Ishikawa (cell line): Measurements from ENCODE around the gene COG3.

Source experiments
- CEBPB ChIP-seq: IDR thresholded peaks from 2 replicates; pipeline ENCODE4 v1.6.1; 2012
- CREB1 ChIP-seq: IDR thresholded peaks from 2 replicates; pipeline ENCODE4 v1.6.1; 2012; ENCODE audit warnings: low read depth
- EGR1 ChIP-seq: IDR thresholded peaks from 2 replicates; pipeline ENCODE4 v1.6.1; 2012
- EP300 ChIP-seq: IDR thresholded peaks from 2 replicates; pipeline ENCODE4 v1.6.1; 2012; ENCODE audit warnings: borderline replicate concordance
- FOXM1 ChIP-seq: IDR thresholded peaks from 2 replicates; pipeline ENCODE4 v1.6.1; 2012; ENCODE audit warnings: low read depth, borderline replicate concordance
- MAX ChIP-seq: IDR thresholded peaks from 2 replicates; pipeline ENCODE4 v1.6.1; 2012
- NFIC ChIP-seq: IDR thresholded peaks from 2 replicates; pipeline ENCODE4 v1.6.1; 2012
- RAD21 ChIP-seq: IDR thresholded peaks from 2 replicates; pipeline ENCODE4 v1.6.1; 2012; ENCODE audit warnings: low read depth
- REST ChIP-seq: IDR thresholded peaks from 2 replicates; pipeline ENCODE4 v1.6.1; 2012; ENCODE audit warnings: low read depth, mild to moderate bottlenecking
- TAF1 ChIP-seq: IDR thresholded peaks from 2 replicates; pipeline ENCODE4 v1.6.1; 2012; ENCODE audit warnings: low read depth, mild to moderate bottlenecking
- TCF12 ChIP-seq: IDR thresholded peaks from 2 replicates; pipeline ENCODE4 v1.6.1; 2012; ENCODE audit warnings: low read depth
- TEAD4 ChIP-seq: IDR thresholded peaks from 2 replicates; pipeline ENCODE4 v1.6.1; 2012
- USF1 ChIP-seq: IDR thresholded peaks from 2 replicates; pipeline ENCODE4 v1.6.1; 2012
- YY1 ChIP-seq: IDR thresholded peaks from 2 replicates; pipeline ENCODE4 v1.6.1; 2012; ENCODE audit warnings: low read depth
- ZBTB7A ChIP-seq: IDR thresholded peaks from 2 replicates; pipeline ENCODE4 v1.6.1; 2012; ENCODE audit warnings: low read depth

Gene COG3

GRCh38 chr13:45434556-45435371 lies 30.0 kb upstream of the COG3 start:
- TF ChIP-seq CREB1: no peak
- no peak for TF ChIP-seq YY1
- no peak for TF ChIP-seq NFIC
- no peak for TF ChIP-seq FOXM1
- no peak for TF ChIP-seq ZBTB7A
- TF ChIP-seq CEBPB: no peak
- TF ChIP-seq TAF1: no peak
- TF ChIP-seq REST: no peak
- no peak for TF ChIP-seq MAX
- TF ChIP-seq TEAD4: no peak
- no peak for TF ChIP-seq EGR1
- TF ChIP-seq EP300: no peak
- no peak for TF ChIP-seq USF1
- TF ChIP-seq RAD21: no peak
- no peak for TF ChIP-seq TCF12

GRCh38 chr13:45436332-45436731 lies 28.4 kb upstream of the COG3 start:
- TF ChIP-seq RAD21: no peak
- TF ChIP-seq YY1: no peak
- no peak for TF ChIP-seq MAX
- no peak for TF ChIP-seq NFIC
- no peak for TF ChIP-seq EGR1
- TF ChIP-seq CREB1: no peak

GRCh38 chr13:45436953-45437352 lies 27.8 kb upstream of the COG3 start:
- TF ChIP-seq YY1 (no peak), TEAD4 (no peak), TAF1 (no peak)

- TF ChIP-seq TEAD4: no peak
- no peak for TF ChIP-seq EP300
- no peak for TF ChIP-seq TCF12
- TF ChIP-seq TAF1: no peak
- TF ChIP-seq CEBPB: no peak
- TF ChIP-seq FOXM1: no peak
- TF ChIP-seq REST: no peak
- TF ChIP-seq YY1: no peak
- TF ChIP-seq EGR1: no peak
- TF ChIP-seq ZBTB7A: no peak
- TF ChIP-seq NFIC: no peak
- no peak for TF ChIP-seq CREB1
Measured at GRCh38 chr13:45437947-45438346, 26.8 kb upstream of the COG3 start.

- TF ChIP-seq FOXM1: no peak
- no peak for TF ChIP-seq TAF1
- TF ChIP-seq TEAD4: no peak
- no peak for TF ChIP-seq YY1
- no peak for TF ChIP-seq CEBPB
- TF ChIP-seq EP300: no peak
Measured at GRCh38 chr13:45439008-45439407, 25.7 kb upstream of the COG3 start.

GRCh38 chr13:45439781-45440462 lies 24.8 kb upstream of the COG3 start:
- TF ChIP-seq EP300 (no peak), CEBPB (no peak), NFIC (no peak)

- TF ChIP-seq YY1: no peak
- no peak for TF ChIP-seq NFIC
- TF ChIP-seq EGR1: no peak
- no peak for TF ChIP-seq FOXM1
- TF ChIP-seq TAF1: no peak
- TF ChIP-seq EP300: no peak
- no peak for TF ChIP-seq RAD21
- TF ChIP-seq MAX: no peak
- no peak for TF ChIP-seq CREB1
- no peak for TF ChIP-seq USF1
- TF ChIP-seq TEAD4: no peak
- TF ChIP-seq REST: no peak
- no peak for TF ChIP-seq TCF12
- TF ChIP-seq ZBTB7A: no peak
- no peak for TF ChIP-seq CEBPB
Measured at GRCh38 chr13:45441633-45442032, 23.1 kb upstream of the COG3 start.
